NCI-H446 (cell line): ENCODE results near the gene INSRR.
A peak's percentile ranks its signal among the peaks of the same experiment; 100 is the strongest.

Source experiments
- DNase-seq, 2 experiments: peaks; one replicate each; lab custom pipeline; 2025; lab: John Stamatoyannopoulos, UW

The INSRR gene

DNA sequence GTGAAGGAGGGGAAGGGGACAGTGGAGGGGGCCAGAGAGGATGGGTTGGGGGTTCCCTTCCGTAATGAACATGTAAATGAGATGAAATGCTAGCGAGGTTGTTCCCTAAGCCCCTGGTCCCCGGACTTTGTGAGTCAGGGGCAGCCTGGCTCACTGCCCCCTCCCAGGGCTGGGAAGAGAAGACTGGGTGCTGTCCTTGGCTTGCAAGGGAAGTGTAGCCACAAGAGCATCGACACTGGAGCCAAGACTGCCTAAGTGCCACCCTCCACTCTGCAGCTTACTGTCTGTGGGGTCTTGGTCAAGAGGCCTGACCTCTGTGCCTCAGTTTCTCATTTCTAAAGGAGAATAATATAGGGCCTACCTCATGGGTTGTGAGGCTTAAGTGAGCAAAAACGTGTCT is 35.1 kb upstream of the INSRR start:
- no peak for DNase-seq

- DNase-seq, result no peak
Observed at GRCh38 chr1:156893048-156893953, 34.4 kb upstream of the INSRR start, which contains the start of gene PEAR1. TSS of gene PEAR1 (plus strand) at chr1:156893718. CDS start at chr1:156903927, 10,209 bp downstream.

- peak; percentile 70 to 85 for DNase-seq
Observed at GRCh38 chr1:156892190-156893047, 33.5 kb upstream of the INSRR start.

DNA sequence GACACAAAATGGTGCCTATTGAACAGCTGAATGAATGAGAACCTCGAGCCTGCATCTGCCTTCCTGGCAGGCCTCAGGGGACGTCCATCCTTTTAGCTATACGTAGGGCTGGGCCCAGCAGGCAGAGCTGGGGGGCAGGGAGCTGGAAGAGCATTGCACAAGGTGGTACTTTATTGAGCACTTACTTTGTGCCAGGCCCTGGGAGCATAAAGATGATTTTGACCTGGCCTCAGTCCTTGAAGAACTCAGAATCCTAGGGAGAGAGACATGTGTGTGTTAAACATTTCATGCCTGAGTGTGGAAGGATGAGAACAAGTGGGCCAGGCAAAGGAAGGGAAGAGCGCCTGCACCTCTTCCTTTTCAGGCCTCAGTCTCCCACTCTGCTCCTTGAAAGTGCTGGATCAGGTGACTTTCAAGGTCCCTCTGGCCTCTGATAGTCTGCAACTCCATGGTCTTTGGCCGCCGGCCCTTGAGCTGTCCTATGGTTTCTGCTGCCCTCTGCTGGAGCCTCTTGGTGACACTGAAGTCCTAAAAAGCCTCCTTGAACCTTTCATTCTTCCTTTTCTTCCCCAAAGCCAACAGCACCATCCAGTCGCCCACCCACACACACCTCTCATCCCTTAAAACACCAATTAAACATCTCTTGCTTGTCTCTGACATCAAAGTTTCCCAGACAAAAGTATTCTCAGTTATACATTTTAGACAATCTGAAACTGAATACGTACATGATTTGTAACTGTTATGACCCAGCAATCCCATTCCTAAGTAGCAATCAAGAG is 31.1 kb upstream of the INSRR start:
- DNase-seq, result peak; percentile 79 to 90

DNA sequence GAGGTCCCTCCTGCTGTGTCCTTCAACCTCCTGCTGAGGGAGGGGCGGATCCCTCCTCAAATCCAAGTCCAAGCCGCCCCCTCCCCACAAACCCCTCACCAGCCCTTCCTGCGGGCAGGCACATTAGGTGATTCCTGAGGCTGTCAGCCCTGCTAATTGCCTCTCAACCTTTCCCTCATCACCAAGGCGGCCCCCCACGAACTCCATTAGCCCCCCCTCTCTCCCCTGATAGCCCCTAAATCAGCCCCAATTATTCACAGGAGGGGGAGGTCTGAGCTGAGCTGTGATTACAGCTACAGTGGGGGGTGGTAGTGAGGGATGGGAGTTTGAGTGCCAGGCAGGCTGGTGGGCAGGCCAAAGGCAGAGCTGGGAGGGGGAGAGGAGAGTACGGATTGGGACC is 28.8 kb upstream of the INSRR start:
- no peak for DNase-seq

GRCh38 chr1:156887317-156887716 is 28.4 kb upstream of the INSRR start:
- no peak for DNase-seq

- DNase-seq, result no peak
Observed at GRCh38 chr1:156886583-156887281, 27.8 kb upstream of the INSRR start.

GRCh38 chr1:156885880-156886355 is 27.0 kb upstream of the INSRR start:
- no peak for DNase-seq

GRCh38 chr1:156885314-156885713 is 26.4 kb upstream of the INSRR start:
- no peak for DNase-seq

DNA sequence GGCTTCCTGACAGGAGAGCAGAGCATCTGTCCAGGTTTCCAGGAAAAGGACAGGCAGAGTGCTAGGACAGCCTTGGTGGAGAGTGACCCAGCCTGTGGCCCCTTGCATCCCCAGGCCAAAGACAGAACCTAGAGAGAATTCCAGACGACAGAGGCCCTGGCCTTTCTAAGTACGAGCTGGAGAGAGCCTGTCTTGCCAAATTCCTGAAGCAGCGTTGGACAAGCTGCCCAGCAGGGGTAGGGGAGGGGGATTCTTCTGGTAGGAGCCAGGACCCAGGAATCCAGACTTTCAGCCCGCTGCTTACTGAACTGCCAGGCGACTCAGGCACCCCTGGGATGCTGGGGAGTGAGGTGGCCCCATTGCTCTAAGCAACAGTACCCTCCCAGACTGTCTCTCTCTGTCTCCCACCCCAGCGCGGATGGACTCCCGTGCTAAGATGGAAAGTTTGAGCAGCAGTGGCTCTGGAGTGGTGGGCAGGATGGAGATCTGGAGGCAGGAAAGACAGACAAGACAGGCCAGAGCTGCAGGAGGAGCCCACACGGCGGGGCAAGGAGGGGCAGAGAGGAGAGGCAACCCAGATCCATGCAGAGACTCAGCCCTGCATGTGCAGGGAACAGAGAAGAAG is 25.8 kb upstream of the INSRR start:
- no peak for DNase-seq

DNA sequence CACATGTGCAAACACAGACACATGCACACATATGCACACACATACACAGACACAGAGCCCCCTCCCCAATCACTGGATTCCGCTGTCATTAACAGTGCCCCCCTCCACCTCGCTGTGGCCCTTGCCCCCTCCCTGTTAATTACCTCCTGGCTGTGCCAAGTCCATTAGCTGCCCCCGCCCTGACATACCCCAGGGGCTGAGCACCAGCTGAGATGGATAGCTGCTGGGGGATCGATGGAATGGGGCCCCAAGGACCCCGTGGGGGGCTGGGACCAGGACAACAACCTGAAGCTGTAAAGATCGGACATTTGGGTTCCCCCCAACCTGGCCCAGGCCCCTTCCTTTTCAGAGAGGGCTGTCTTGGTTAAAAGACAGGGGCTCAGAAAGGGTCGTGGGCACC is 25.0 kb upstream of the INSRR start:
- DNase-seq, result no peak

- DNase-seq, result no peak
Observed at GRCh38 chr1:156882543-156882942, 23.6 kb upstream of the INSRR start.

DNA sequence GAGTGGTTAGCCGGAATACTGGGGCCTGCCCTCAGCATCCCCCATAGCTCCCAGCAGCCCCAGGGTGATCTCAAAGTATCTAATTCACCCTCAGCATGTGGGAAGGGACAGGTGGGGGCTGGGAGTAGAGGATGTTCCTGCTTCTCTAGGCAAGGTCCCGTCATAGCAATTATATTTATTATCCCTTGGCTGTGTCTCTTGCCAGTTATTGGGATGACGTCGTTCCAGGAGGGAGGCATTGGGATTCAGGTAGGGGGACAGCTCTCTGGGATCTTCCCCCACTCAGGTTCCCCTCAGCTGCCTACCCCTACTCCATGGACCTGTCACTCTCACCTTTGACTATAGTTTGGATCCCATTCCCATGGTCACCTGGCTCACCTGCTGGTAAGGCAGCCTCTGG is 22.7 kb upstream of the INSRR start:
- DNase-seq, result no peak

DNA sequence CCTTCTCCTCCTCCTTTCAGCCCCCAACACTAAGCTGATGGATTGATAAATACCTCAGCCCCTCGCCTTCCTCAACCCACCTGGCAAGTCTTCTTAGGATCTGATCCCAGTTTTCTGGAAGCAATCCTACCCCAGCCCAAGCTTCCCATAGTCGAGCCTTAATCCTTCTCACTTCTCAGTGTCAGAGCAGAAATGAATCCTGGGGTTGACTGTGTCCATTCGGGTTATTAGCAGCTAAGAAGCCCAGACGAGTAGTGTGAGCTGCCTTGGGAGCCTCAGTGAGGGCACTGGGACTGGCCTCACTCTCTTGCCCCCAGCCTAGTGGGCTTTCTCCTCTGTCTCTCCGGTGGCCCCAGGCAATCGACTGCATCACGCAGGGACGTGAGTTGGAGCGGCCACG is 22.2 kb upstream of the INSRR start:
- DNase-seq, result no peak

GRCh38 chr1:156880473-156880872 is 21.6 kb upstream of the INSRR start:
- no peak for DNase-seq

- no peak for DNase-seq
Observed at GRCh38 chr1:156879876-156880275, 21.0 kb upstream of the INSRR start.

GRCh38 chr1:156877433-156878170 is 18.7 kb upstream of the INSRR start:
- no peak for DNase-seq

GRCh38 chr1:156876281-156876680 is 17.4 kb upstream of the INSRR start:
- DNase-seq, result no peak

DNA sequence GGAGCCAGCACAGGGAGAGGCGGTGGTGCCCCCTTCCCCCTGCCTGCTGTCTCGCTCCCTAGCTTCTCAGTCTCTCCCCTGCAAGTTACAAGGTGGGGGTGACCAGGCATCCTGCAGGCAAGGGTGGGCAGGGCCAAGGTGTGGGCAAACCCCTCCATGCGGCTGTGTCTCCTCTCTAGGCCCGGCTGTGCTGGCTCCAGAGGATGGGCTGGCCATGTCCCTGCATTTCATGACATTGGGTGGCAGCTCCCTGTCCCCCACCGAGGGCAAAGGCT is 16.4 kb upstream of the INSRR start:
- no peak for DNase-seq

- DNase-seq, result no peak
Observed at GRCh38 chr1:156874572-156875340, 15.8 kb upstream of the INSRR start.
